A549 (cell line): ENCODE measurements around the gene IGF1R. TPM values are rescaled to one million over a fixed set of nuclear protein-coding genes. Genes with fewer than 3 reads are reported as not detected.

Experiments
- ATAC-seq, 2 experiments: fragments of 200-7000 bp in 1 of 2; fragments of >200 bp in 1 of 2; cut with Nextera tagmentation in 1 of 2; cut with Tn5 transposase in 1 of 2; 3 replicates each; pipeline versions ENCODE4 v1.8.0 to v1.9.1; 2018 to 2020; ENCODE audit warnings: mild to moderate bottlenecking in 1 of 2, moderate library complexity in 1 of 2
- CTCF ChIA-PET: fragments of 300-600 bp; sonication (Branson Sonifier 250); formaldehyde crosslinking; extraction: SDS; loops from one replicate; lab custom pipeline; 2021; ENCODE audit warnings: antibody characterized with exemption, inconsistent platforms; lab: Yijun Ruan, JAX
- POLR2A ChIA-PET: fragments of 350-600 bp; formaldehyde crosslinking; extraction: SDS; loops from one replicate; lab custom pipeline; 2021; ENCODE audit warnings: antibody characterized with exemption, inconsistent platforms; lab: Yijun Ruan, JAX
- DNase-seq, 2 experiments: peaks; one replicate each; pipeline versions ENCODE4 v3.0.0 to v3.0.0-alpha.2; 2011 to 2016; ENCODE audit warnings: low read depth in 1 of 2, low spot score in 1 of 2
- FAIRE-seq: peaks from 2 replicates; lab custom pipeline; 2011; peaks lifted over from hg19 to GRCh38; lab: Jason Lieb, UNC
- H3K27ac ChIP-seq, 2 experiments: fragments of >200 bp; sonication (Bioruptor Twin); formaldehyde crosslinking; 3 replicates each; pipeline ENCODE4 v1.5.1; 2016 to 2017
- H3K4me1 ChIP-seq: fragments of >200 bp; sonication (Bioruptor Twin); formaldehyde crosslinking; 3 replicates; pipeline ENCODE4 v1.6.1; 2016
- H3K4me2 ChIP-seq: fragments of >200 bp; sonication (Bioruptor Twin); formaldehyde crosslinking; 3 replicates; pipeline ENCODE4 v1.6.1; 2016
- H3K4me3 ChIP-seq: fragments of >200 bp; sonication (Bioruptor Twin); formaldehyde crosslinking; 3 replicates; pipeline ENCODE4 v1.5.1; 2016
- H3K9me3 ChIP-seq: fragments of >200 bp; sonication (Bioruptor Twin); formaldehyde crosslinking; 3 replicates; pipeline ENCODE4 v1.6.1; 2016
- BHLHE40 ChIP-seq: IDR thresholded peaks from 2 replicates; pipeline ENCODE4 v1.6.1; 2012; ENCODE audit warnings: low read depth, low read length, inconsistent platforms
- CBX2 ChIP-seq: fragments of 200-600 bp; sonication (generic); IDR thresholded peaks from 2 replicates; pipeline ENCODE4 v1.6.1; 2016; ENCODE audit warnings: low read depth, mild to moderate bottlenecking, borderline replicate concordance
- CEBPB ChIP-seq, 2 experiments: fragments of >200 bp in 1 of 2; sonication (Bioruptor Twin) in 1 of 2; formaldehyde crosslinking in 1 of 2; IDR thresholded peaks; 2 replicates each; pipeline ENCODE4 v1.6.1; 2012 to 2016
- CHD2 ChIP-seq: fragments of 150-350 bp; IDR thresholded peaks from 2 replicates; pipeline ENCODE4 v1.6.1; 2014; ENCODE audit warnings: low read length; ENCODE audit not compliant: partially characterized antibody
- CHD4 ChIP-seq: fragments of 200-600 bp; sonication (generic); IDR thresholded peaks from 2 replicates; pipeline ENCODE4 v1.6.1; 2016; ENCODE audit warnings: antibody characterized with exemption, mild to moderate bottlenecking, borderline replicate concordance
- EHMT2 ChIP-seq: fragments of 200-600 bp; sonication (generic); IDR thresholded peaks from 2 replicates; pipeline ENCODE4 v1.6.1; 2016; ENCODE audit warnings: antibody characterized with exemption, low read depth, mild to moderate bottlenecking, moderate library complexity
- FOSL2 ChIP-seq, 2 experiments: fragments of 450-650 bp in 1 of 2; fragments of >200 bp in 1 of 2; sonication (Bioruptor Twin) in 1 of 2; formaldehyde crosslinking; IDR thresholded peaks; 2 replicates each; pipeline versions ENCODE4 v1.5.0 to v1.6.1; 2016 to 2020; ENCODE audit warnings: mild to moderate bottlenecking in 1 of 2, moderate library complexity in 1 of 2
- FOXS1 ChIP-seq: fragments of 250-450 bp; sonication (Bioruptor Pico); IDR thresholded peaks from 2 replicates; pipeline ENCODE4 v1.5.0; 2020; ENCODE audit warnings: mild to moderate bottlenecking, moderate library complexity
- HEYL ChIP-seq: fragments of 250-450 bp; sonication (Bioruptor Pico); IDR thresholded peaks from 2 replicates; pipeline ENCODE4 v1.8.0; 2021; ENCODE audit warnings: mild to moderate bottlenecking, moderate library complexity
- HOXA7 ChIP-seq: fragments of 250-450 bp; sonication (Bioruptor Pico); IDR thresholded peaks from 2 replicates; pipeline ENCODE4 v1.5.0; 2020; ENCODE audit warnings: mild to moderate bottlenecking, moderate library complexity
- HOXB5 ChIP-seq: fragments of 250-450 bp; sonication (Bioruptor Pico); IDR thresholded peaks from 2 replicates; pipeline ENCODE4 v1.5.0; 2020; ENCODE audit warnings: mild to moderate bottlenecking, moderate library complexity
- JUN ChIP-seq, 2 experiments: fragments of >200 bp; sonication (Bioruptor Twin); formaldehyde crosslinking; IDR thresholded peaks; 2 replicates in 1 of 2; 3 replicates in 1 of 2; pipeline ENCODE4 v1.6.1; 2016 to 2017
- KDM1A ChIP-seq: fragments of 200-600 bp; sonication (generic); IDR thresholded peaks from 2 replicates; pipeline ENCODE4 v1.6.1; 2016; ENCODE audit warnings: low read depth, mild to moderate bottlenecking
- MAZ ChIP-seq: fragments of 150-350 bp; IDR thresholded peaks from 2 replicates; pipeline ENCODE4 v1.6.1; 2014; ENCODE audit warnings: antibody characterized with exemption, low read depth, low read length, borderline replicate concordance
- NPAS2 ChIP-seq: fragments of 250-450 bp; sonication (Bioruptor Pico); IDR thresholded peaks from 2 replicates; pipeline ENCODE4 v1.8.0; 2022; ENCODE audit warnings: mild to moderate bottlenecking, moderate library complexity, borderline replicate concordance
- PHF8 ChIP-seq: fragments of 200-600 bp; sonication (generic); IDR thresholded peaks from 2 replicates; pipeline ENCODE4 v1.6.1; 2016; ENCODE audit warnings: low read depth, mild to moderate bottlenecking, antibody characterized with exemption, moderate library complexity, borderline replicate concordance
- RAD21 ChIP-seq, 2 experiments: fragments of >200 bp in 1 of 2; sonication (Bioruptor Twin) in 1 of 2; formaldehyde crosslinking in 1 of 2; IDR thresholded peaks in 1 of 2; conservative IDR thresholded peaks in 1 of 2; 2 replicates in 1 of 2; 3 replicates in 1 of 2; pipeline ENCODE4 v1.6.1; 2012 to 2018; ENCODE audit warnings: inconsistent platforms in 1 of 2
- RCOR1 ChIP-seq: fragments of 150-350 bp; IDR thresholded peaks from 2 replicates; pipeline ENCODE4 v1.6.1; 2014; ENCODE audit warnings: antibody characterized with exemption, low read length, low read depth
- RNF2 ChIP-seq: fragments of 200-600 bp; sonication (generic); IDR thresholded peaks from 2 replicates; pipeline ENCODE4 v1.6.1; 2016; ENCODE audit warnings: low read depth, mild to moderate bottlenecking, antibody characterized with exemption, moderate library complexity, borderline replicate concordance
- TFCP2L1 ChIP-seq: fragments of 250-450 bp; sonication (Bioruptor Pico); IDR thresholded peaks from 2 replicates; pipeline ENCODE4 v1.5.0; 2021; ENCODE audit warnings: mild to moderate bottlenecking
- TP53 ChIP-seq: fragments of 250-450 bp; sonication (Bioruptor Pico); IDR thresholded peaks from 2 replicates; pipeline ENCODE4 v1.5.0; 2021; ENCODE audit warnings: mild to moderate bottlenecking, moderate library complexity
- ZC3H11A ChIP-seq: fragments of 450-650 bp; IDR thresholded peaks from 2 replicates; pipeline ENCODE4 v1.6.1; 2014; ENCODE audit warnings: antibody characterized with exemption, mild to moderate bottlenecking
- ZFP36 ChIP-seq: fragments of 450-650 bp; IDR thresholded peaks from 2 replicates; pipeline ENCODE4 v1.6.1; 2014; ENCODE audit warnings: borderline replicate concordance; ENCODE audit not compliant: partially characterized antibody
- WGBS: methylation state at CpG from one replicate; pipeline ENCODE4 v1.1.6; 2017; ENCODE audit errors: missing lambda C conversion rate; 5-methylcytosine and 5-hydroxymethylcytosine counted together
- polyA plus RNA-seq, 4 experiments: library from polyadenylated mRNA; depleted of rRNA in 3 of 4; stranded (reverse); fragments of >200 nt; fragmentation: RNase III in 1 of 4; extraction: RNeasy Plus Mini Kit Qiagen cat#74134 plus additional on column Dnase treatment in 1 of 4; gene quantifications; 2 replicates in 3 of 4; 3 replicates in 1 of 4; pipeline ENCODE4 v1.2.3, GENCODE V29; 2011 to 2017
- TF ChIP-seq, protein P1 (sequence below): fragments of 200-600 bp; sonication (generic); IDR thresholded peaks from 2 replicates; pipeline ENCODE4 v1.6.1; 2016; ENCODE audit warnings: antibody characterized with exemption, mild to moderate bottlenecking, moderate library complexity
- TF ChIP-seq, protein P2 (sequence below): IDR thresholded peaks from 2 replicates; pipeline ENCODE4 v1.6.1; 2012; ENCODE audit warnings: low read depth, borderline replicate concordance
- TF ChIP-seq, protein P3 (sequence below): fragments of 150-350 bp; IDR thresholded peaks from 2 replicates; pipeline ENCODE4 v1.6.1; 2014; ENCODE audit warnings: low read depth, mild to moderate bottlenecking, low read length

The IGF1R gene
- polyA plus RNA-seq, 2 of the 4 experiments (the other 2 are of a cell fraction): 42.6 to 69.5 TPM

DNA sequence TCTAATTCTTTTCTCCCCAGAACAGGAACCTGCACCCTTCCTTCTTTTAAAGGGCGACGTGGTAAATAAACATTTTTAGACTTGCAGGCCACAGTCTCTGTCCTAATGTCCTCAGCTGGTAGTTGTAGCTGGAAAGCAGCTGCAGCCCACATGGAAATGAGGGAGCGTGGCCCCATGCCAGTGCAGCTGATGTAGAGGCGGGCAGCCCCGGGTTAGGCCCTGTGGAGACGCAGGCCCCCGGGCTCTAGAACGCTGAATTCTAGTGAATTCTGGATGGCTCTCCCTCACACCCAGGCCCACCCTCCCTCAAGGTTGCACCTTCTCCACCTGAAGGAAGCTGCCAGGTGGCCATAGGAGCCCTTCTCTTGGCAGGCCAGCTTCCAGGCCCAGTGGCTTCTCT lies 307.0 kb downstream of the IGF1R start:
- DNase-seq (no peak), FAIRE-seq (no peak), ATAC-seq (no peak)
- H3K4me1 ChIP-seq: no peaks in the 10 kb centered on the region
- H3K27ac ChIP-seq: no peak overlapping the region
- H3K4me2 ChIP-seq: no peak overlapping the region
- no peak for TF ChIP-seq FOSL2 (IDR thresholded peaks at IDR 0.05)
- TF ChIP-seq FOSL2 (CRISPR knock-in tag; IDR thresholded peaks at IDR 0.05): no peak
- TF ChIP-seq, protein P1, sequence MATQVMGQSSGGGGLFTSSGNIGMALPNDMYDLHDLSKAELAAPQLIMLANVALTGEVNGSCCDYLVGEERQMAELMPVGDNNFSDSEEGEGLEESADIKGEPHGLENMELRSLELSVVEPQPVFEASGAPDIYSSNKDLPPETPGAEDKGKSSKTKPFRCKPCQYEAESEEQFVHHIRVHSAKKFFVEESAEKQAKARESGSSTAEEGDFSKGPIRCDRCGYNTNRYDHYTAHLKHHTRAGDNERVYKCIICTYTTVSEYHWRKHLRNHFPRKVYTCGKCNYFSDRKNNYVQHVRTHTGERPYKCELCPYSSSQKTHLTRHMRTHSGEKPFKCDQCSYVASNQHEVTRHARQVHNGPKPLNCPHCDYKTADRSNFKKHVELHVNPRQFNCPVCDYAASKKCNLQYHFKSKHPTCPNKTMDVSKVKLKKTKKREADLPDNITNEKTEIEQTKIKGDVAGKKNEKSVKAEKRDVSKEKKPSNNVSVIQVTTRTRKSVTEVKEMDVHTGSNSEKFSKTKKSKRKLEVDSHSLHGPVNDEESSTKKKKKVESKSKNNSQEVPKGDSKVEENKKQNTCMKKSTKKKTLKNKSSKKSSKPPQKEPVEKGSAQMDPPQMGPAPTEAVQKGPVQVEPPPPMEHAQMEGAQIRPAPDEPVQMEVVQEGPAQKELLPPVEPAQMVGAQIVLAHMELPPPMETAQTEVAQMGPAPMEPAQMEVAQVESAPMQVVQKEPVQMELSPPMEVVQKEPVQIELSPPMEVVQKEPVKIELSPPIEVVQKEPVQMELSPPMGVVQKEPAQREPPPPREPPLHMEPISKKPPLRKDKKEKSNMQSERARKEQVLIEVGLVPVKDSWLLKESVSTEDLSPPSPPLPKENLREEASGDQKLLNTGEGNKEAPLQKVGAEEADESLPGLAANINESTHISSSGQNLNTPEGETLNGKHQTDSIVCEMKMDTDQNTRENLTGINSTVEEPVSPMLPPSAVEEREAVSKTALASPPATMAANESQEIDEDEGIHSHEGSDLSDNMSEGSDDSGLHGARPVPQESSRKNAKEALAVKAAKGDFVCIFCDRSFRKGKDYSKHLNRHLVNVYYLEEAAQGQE: no peak
- TF ChIP-seq CEBPB (IDR thresholded peaks at IDR 0.05): no peak
- no peak for TF ChIP-seq HOXB5 (CRISPR knock-in tag)
- TF ChIP-seq ZC3H11A: no peak
- no peak for TF ChIP-seq JUN (IDR thresholded peaks at IDR 0.05)
- TF ChIP-seq KDM1A: no peak
- no peak for TF ChIP-seq PHF8
- TF ChIP-seq ZFP36: no peak
- no peak for TF ChIP-seq BHLHE40
- TF ChIP-seq EHMT2: no peak
- no peak for TF ChIP-seq MAZ
- TF ChIP-seq TFCP2L1 (CRISPR knock-in tag): no peak
- no peak for TF ChIP-seq RAD21 (conservative IDR thresholded peaks at IDR 0.05 in 1 of 2, IDR thresholded peaks at IDR 0.05 in 1 of 2)
- TF ChIP-seq, all 56 proteins: peak for 0
- WGBS: 94% methylated on average over 8 of the region's 8 CpGs
- POLR2A ChIA-PET: no interaction called here
- CTCF ChIA-PET: no interaction called here
- no peak overlapping the region for H3K4me3 ChIP-seq
- 0 out of 3 replicates have a peak, but pooled peaks cover 2% of the 10 kb centered on the region for H3K9me3 ChIP-seq

DNA sequence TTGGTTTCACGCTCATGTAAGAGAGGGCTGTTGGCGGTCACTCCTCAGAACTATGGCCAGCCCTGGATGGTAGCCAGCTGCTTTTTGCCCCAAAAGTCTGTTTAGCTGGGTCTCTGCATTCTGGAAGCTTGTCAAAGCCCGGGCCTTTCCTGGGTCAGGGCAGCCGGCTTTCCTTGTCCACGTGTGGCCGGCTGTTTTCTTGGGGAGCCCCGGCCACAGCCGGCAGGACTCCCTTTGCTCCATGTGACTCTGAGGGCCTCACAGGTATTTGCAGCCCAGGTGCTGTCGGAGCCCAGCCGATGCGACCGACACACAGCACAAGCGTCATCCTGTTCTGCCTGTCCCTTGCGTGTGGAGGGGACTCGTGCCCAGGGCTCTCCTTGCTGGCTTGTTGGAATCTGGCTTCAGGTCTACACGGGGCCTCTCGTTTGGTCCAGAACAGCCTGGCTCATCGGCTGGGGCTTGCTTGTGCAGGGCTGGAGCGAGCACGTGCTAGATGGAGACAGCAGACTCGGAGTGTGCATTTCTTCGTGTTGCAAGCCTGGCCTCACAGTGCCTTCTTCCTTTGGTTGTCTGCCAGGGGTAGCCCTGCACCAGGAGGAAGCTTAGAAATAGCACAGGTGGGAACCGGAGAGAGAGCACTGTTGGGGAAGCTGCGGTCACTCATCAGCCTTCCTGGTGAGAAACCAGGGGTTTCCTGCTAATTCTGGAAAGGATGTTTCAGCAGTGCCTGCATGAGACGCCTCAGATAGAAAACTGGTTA lies 307.8 kb downstream of the IGF1R start:
- 91% methylated on average over 25 of the region's 25 CpGs for WGBS
- FAIRE-seq (no peak), DNase-seq (no peak), ATAC-seq (no peak)
- CTCF ChIA-PET: interaction anchor here (0.5 to 1.8 kb wide), 5 partner anchors 9 to 131 kb away, joined by 3 to 6 read pairs (median 4); no protein-coding TSS in a partner anchor
- POLR2A ChIA-PET: no interaction called here
- Histone ChIP-seq H3K9me3 (peaks cover 9% of the 10 kb centered on the region), H3K4me1 (no peaks in the 10 kb centered on the region), H3K4me3 (no peak overlapping the region), H3K27ac (no peak overlapping the region), H3K4me2 (no peak overlapping the region)
- TF ChIP-seq RNF2: no peak
- no peak for TF ChIP-seq EHMT2
- TF ChIP-seq HEYL: no peak
- TF ChIP-seq, protein P2, sequence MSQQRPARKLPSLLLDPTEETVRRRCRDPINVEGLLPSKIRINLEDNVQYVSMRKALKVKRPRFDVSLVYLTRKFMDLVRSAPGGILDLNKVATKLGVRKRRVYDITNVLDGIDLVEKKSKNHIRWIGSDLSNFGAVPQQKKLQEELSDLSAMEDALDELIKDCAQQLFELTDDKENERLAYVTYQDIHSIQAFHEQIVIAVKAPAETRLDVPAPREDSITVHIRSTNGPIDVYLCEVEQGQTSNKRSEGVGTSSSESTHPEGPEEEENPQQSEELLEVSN: no peak
- TF ChIP-seq CEBPB (IDR thresholded peaks at IDR 0.05): no peak
- no peak for TF ChIP-seq FOSL2 (IDR thresholded peaks at IDR 0.05)
- no peak for TF ChIP-seq FOSL2 (CRISPR knock-in tag; IDR thresholded peaks at IDR 0.05)
- no peak for TF ChIP-seq CHD2
- no peak for TF ChIP-seq KDM1A
- no peak for TF ChIP-seq FOXS1 (CRISPR knock-in tag)
- TF ChIP-seq, protein P3, sequence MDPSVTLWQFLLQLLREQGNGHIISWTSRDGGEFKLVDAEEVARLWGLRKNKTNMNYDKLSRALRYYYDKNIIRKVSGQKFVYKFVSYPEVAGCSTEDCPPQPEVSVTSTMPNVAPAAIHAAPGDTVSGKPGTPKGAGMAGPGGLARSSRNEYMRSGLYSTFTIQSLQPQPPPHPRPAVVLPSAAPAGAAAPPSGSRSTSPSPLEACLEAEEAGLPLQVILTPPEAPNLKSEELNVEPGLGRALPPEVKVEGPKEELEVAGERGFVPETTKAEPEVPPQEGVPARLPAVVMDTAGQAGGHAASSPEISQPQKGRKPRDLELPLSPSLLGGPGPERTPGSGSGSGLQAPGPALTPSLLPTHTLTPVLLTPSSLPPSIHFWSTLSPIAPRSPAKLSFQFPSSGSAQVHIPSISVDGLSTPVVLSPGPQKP: no peak
- TF ChIP-seq NPAS2 (CRISPR knock-in tag): no peak
- TF ChIP-seq JUN (IDR thresholded peaks at IDR 0.05): no peak
- no peak for TF ChIP-seq BHLHE40
- no peak for TF ChIP-seq RCOR1
- no peak for TF ChIP-seq CHD4
- no peak for TF ChIP-seq TP53 (CRISPR knock-in tag)
- TF ChIP-seq HOXA7: no peak
- TF ChIP-seq CBX2: no peak
